A549 (cell line): ENCODE data around the gene CD200R1L.

Experiments used
- KDM1A ChIP-seq: fragments of 200-600 bp; sonication (generic); IDR thresholded peaks from 2 replicates; pipeline ENCODE4 v1.6.1; 2016; ENCODE audit warnings: low read depth, mild to moderate bottlenecking
- POLR2A ChIP-seq: IDR thresholded peaks from 2 replicates; pipeline ENCODE4 v1.6.1; 2012; ENCODE audit warnings: mild to moderate bottlenecking, low read length
- ZSCAN20 ChIP-seq: fragments of 250-450 bp; sonication (Bioruptor Pico); IDR thresholded peaks from 2 replicates; pipeline ENCODE4 v1.8.0; 2022; ENCODE audit warnings: mild to moderate bottlenecking, moderate library complexity
- TF ChIP-seq, protein P1 (sequence below): fragments of >200 bp; sonication (Bioruptor Twin); formaldehyde crosslinking; IDR thresholded peaks from 3 replicates; pipeline ENCODE4 v1.5.1; 2016
- TF ChIP-seq, protein P2 (sequence below): fragments of 250-450 bp; sonication (Bioruptor Pico); IDR thresholded peaks from 2 replicates; pipeline ENCODE4 v1.5.0; 2020; ENCODE audit warnings: low read depth, mild to moderate bottlenecking, moderate library complexity
- TF ChIP-seq, protein P3 (sequence below): IDR thresholded peaks from 2 replicates; pipeline ENCODE4 v1.6.1; 2012
- TF ChIP-seq, protein P4 (sequence below): IDR thresholded peaks from 2 replicates; pipeline ENCODE4 v1.6.1; 2012
- TF ChIP-seq, protein P5 (sequence below): fragments of 150-350 bp; IDR thresholded peaks from 2 replicates; pipeline ENCODE4 v1.6.1; 2014; ENCODE audit warnings: low read depth, mild to moderate bottlenecking, low read length

DNA sequence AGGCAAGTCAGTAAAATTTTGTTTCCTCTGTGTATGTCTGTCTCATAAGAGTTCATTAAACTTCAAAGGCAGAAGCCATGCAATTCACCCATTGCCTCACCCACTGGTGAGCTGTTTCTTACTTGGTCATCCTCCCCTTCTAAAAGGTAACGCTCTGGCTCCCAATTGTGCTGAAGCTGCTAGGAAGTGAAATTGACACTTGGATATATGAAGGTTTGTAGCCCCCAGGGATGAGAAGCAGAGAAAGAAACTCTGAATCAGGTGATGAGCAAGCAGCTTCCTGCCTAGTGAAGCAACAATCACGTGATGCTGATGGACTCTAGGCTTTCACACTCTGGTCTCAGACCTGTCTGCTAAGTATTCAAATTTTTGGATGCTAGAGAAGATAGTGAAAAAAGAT lies 70.7 kb downstream of the CD200R1L start:
- TF ChIP-seq, protein P1, sequence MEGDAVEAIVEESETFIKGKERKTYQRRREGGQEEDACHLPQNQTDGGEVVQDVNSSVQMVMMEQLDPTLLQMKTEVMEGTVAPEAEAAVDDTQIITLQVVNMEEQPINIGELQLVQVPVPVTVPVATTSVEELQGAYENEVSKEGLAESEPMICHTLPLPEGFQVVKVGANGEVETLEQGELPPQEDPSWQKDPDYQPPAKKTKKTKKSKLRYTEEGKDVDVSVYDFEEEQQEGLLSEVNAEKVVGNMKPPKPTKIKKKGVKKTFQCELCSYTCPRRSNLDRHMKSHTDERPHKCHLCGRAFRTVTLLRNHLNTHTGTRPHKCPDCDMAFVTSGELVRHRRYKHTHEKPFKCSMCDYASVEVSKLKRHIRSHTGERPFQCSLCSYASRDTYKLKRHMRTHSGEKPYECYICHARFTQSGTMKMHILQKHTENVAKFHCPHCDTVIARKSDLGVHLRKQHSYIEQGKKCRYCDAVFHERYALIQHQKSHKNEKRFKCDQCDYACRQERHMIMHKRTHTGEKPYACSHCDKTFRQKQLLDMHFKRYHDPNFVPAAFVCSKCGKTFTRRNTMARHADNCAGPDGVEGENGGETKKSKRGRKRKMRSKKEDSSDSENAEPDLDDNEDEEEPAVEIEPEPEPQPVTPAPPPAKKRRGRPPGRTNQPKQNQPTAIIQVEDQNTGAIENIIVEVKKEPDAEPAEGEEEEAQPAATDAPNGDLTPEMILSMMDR = no peak
- TF ChIP-seq POLR2A (no peak), ZSCAN20 (CRISPR knock-in tag) (no peak), KDM1A (no peak)
- TF ChIP-seq, protein P2, sequence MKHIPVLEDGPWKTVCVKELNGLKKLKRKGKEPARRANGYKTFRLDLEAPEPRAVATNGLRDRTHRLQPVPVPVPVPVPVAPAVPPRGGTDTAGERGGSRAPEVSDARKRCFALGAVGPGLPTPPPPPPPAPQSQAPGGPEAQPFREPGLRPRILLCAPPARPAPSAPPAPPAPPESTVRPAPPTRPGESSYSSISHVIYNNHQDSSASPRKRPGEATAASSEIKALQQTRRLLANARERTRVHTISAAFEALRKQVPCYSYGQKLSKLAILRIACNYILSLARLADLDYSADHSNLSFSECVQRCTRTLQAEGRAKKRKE (CRISPR knock-in tag) = no peak
- TF ChIP-seq, protein P3, sequence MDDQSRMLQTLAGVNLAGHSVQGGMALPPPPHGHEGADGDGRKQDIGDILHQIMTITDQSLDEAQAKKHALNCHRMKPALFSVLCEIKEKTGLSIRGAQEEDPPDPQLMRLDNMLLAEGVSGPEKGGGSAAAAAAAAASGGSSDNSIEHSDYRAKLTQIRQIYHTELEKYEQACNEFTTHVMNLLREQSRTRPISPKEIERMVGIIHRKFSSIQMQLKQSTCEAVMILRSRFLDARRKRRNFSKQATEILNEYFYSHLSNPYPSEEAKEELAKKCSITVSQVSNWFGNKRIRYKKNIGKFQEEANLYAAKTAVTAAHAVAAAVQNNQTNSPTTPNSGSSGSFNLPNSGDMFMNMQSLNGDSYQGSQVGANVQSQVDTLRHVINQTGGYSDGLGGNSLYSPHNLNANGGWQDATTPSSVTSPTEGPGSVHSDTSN = no peak
- TF ChIP-seq, protein P4, sequence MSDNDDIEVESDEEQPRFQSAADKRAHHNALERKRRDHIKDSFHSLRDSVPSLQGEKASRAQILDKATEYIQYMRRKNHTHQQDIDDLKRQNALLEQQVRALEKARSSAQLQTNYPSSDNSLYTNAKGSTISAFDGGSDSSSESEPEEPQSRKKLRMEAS = no peak
- TF ChIP-seq, protein P5, sequence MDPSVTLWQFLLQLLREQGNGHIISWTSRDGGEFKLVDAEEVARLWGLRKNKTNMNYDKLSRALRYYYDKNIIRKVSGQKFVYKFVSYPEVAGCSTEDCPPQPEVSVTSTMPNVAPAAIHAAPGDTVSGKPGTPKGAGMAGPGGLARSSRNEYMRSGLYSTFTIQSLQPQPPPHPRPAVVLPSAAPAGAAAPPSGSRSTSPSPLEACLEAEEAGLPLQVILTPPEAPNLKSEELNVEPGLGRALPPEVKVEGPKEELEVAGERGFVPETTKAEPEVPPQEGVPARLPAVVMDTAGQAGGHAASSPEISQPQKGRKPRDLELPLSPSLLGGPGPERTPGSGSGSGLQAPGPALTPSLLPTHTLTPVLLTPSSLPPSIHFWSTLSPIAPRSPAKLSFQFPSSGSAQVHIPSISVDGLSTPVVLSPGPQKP = no peak
